Stimulated activated CD8-positive, alpha-beta memory T cell treated with anti-CD3 and anti-CD28 coated beads, Interleukin-2, amount 100 ng/mL, for 48 hours (primary cell): ENCODE measurements around the gene IL25.

ENCODE experiments used
- DNase-seq, 2 donors: peaks; one replicate each; pipeline ENCODE4 v3.0.0-alpha.2; 2020; ENCODE audit warnings: low read depth in 2 of 2

Gene IL25

DNA sequence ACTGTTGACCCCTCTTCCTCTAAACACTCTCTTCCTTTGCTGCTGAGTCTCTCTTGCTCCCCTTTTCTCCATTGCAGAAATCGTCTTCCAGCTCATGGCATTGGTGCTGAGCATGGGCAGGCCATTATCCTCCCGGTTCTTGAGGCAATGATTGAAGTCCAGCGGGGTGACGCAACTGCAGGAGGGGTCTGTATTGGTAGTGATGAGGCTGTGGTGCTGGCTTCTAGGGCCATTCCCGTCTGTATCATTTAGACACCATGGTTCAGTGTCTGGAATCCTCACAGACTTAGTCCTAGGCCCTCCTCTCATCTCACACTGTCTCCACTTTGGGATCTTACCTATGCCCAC is 19.2 kb upstream of the IL25 start:
- DNase-seq = no peak

DNA sequence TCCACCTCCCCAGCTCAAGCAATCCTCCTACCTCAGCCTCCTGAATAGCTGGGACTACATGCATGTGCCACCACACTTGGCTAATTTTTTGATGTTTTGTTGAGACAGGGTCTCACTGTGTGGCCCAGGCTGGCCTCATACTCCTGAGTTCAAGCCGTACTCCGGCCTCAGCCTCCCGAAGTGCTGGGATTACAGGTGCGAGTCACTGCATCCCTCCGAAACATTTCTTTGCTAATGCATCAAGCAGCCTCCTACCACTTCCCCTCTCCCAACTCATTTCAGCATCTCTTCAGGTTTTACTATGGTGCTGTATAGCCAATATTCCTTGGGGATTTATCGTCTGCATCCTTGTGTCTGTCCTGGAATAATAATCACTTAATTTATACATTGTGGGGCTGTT is 17.6 kb upstream of the IL25 start:
- no peak for DNase-seq

DNA sequence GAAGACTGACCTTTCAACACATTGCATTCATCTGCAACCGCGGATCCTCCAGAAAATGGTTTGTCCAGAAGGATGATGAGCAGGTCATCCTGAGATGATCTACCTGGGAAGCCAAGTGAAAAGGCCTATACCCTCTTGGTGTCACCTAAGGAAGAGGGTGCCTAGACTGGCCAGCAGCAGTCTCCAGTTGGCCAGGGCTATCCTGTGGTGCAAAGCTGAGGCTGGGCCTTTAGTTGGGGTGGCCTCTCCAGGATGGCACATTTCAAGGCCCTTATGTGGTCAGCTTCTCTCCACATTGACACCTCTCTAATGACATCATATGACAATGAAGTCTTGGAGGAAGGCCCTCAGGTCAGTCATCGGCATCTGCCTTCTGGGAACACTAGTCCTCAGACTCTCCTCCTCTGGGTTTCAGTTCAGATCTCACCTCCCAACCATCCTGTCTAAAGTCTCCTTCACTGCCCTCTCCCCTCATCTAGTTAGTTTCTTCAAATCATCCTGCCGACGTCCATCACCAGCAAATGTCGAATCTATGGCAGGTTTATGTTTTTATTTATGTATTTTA is 16.7 kb upstream of the IL25 start:
- no peak for DNase-seq

DNA sequence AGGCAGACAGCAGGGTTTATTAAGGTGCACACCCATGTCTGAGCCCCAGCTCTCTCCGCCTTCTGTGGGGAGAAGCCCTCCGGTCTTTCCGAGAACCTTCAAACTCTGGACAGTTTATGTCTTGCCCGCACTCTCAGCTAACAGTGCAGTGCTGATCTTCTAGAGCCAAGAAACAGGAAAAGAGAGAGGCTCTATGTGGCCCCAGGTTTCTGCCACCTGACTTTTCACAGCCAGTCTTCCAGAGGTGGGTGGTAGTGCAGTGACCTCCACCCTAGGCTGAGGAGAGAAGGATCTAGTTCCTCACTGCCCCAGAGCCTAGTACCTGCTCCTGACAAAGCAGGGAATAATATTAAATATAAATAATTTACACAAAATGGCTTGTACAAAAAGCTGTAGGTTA is 15.9 kb upstream of the IL25 start:
- no peak for DNase-seq

DNA sequence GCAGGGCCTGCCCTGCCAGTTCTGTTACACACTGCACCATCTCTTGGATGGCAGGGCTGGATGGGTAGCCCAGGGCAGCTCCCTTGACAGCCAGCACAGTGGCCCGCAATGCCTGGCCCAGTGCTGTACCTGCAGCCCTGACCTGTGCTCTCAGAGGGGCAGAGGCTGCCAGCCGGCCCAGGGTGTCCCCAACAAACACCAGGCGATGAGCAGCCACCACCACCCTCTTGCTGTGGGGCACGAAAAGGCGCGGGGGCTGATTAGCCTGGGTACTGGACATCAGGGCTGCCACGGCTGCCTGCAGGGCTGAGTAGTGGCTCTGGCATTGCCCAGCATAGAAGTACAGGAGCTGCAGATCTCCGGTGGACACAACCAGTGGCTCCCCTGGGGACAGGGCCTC is 15.3 kb upstream of the IL25 start:
- DNase-seq = no peak

DNA sequence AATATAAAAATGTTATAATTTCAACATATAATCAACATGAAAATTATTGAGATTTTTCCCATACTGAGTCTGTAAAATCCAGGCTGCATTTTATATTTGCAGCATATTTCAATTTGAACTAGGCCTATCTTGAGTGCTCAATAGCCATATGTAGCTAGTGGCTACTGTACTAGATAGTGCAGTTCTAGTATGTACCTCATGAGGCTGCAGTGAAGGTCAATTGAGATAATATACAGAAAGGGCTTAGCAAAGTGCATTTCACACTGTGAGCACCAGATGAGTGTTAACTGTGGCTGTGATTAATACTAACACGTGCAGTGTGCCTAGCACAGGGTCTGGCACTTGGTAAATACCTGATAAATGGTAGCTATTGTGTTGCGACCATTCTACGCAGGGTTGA is 14.6 kb upstream of the IL25 start:
- DNase-seq = no peak

DNA sequence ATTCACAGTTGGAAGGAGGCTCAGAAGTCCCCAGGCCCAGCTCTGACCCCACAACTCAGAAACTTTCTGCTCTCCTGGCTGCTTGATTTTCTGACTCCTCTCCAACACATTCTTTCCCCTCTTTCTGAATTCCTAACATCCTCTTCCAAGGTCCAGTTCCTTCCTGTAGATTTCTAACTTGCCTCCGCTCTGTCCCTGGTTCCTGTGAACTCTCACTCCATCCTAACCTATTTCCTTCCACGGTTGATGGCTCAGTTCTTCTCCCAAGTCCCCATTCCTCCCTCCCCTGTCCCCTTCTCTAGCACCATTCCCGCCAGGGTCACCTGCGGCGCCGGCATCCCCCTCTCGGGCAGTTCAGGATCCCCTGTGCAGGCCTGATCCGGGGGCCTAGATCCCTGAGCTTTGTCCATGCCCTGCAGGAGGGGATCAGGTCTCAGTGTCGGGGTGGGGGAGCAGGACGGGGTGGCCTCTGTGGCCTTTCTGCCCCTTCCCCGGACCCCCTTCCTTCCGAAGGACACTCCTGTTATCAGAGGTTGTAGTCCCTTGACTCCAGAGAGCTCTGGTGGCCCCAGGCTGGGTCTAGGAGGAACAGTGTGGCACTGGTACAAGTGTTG is 13.9 kb upstream of the IL25 start:
- no peak for DNase-seq

DNA sequence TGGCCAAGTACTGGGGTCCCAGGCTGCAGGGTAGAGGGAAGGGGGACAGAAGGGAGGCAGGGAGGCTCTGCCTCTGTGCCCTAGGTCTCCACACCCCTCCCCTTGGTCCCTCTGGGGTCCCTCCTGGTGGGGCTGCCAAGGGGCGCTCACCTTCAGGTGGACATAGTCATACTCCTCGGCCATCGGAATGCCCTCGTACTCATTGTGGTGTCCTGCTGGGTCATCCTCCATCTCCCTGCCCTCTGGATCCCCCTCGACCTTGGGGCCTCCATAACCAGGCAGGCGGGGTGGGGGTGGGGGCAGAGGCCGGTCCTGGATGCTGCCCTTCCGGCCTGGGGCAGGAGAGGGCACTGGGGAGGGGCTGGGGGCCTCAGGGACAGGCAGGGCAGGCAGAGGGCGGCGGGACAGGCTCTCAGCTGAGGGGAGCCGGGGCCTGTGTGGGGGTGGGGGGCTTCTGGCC is 13.4 kb upstream of the IL25 start:
- DNase-seq = no peak

DNA sequence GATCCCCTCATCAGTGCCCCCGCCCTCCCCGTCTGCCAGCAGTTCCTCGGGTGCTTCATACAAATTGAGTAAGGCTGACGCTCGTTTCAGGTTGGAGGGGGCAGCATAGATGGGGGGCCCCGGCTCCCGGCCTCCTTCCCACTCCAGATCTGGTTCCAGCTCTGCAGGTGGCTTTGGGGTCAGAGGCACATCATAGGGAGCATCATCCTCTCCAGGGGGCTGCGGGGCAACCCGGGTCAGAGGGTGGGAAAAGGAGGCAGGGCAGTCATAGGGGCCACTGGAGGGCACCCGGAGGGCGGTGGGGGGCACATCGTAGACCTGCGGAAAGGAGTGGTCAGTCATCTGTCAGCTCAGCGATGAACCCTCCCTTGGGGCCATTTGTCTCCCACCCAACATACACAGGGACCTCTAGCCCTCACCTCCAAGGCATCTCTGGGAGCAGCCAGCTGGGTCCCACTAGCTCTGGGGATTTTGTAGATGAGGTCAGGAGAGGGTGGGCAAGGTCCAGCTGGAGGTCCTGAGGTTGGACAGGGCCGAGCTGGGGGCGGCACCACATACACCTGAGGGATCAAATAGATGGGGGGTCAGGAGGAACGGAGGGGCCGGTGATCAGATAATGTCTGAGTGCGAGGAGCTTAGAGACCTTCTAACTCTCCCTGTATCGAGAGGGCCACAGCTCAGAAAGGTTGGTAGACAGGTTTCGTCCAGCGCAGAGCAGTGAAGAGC is 12.7 kb upstream of the IL25 start:
- no peak for DNase-seq

DNA sequence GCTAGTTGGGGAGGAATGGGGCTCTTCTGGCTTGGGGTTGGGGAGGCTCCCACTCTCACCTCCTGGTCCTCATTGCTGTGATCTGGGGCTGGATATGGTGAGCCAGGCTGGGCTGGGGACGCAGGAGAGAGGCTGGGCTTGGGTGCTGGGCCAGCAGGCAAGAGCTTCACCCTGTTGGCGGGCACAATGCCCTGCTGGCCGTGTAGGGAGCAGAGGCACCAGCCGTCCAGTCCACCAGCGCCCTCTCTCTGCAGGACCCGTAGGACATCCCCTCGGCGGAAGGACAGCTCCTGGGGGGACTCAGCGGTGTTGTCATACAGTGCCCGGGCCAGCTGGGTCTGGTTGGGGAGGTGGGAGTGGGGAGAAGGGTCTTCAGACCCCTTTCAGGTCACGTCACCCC is 12.1 kb upstream of the IL25 start:
- no peak for DNase-seq

DNA sequence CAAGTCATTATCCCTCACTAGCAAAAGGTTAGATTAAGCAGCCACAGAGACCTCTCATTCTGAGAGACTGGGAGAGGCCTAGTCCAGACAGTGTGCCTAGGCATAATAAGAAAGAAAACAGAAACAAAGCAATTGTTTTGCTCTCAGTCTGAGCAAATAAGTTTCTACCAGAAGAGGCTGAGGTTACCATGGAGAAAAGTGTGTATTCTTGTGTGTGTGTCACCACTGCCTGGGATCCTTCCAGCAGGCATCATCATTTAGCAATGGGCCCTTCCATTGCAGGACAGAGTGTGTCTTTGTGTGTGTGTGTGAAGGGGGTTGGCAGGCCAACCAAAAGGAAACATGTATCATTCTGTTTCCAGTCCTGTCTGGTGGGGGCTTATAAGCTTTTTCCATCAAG is 11.3 kb upstream of the IL25 start:
- no peak for DNase-seq

DNA sequence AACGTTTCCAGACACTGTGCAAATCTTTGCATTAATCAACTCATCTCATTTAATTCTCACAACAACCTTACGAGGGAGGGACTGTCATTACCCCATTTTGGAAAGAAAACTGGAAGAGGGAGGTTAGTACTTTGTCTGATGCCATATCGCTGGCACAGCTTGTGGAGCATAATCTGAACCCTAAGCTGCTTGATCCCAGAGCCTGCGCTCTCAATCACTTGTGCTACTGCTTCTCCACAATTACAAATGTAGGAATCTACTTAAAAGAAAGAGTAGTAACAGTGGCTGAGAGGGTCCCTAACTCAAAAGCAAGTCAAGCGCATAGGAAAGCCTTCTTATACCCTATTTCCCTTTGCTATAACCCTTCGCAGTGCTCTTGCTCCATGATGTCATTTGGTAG is 10.8 kb upstream of the IL25 start:
- no peak for DNase-seq

DNA sequence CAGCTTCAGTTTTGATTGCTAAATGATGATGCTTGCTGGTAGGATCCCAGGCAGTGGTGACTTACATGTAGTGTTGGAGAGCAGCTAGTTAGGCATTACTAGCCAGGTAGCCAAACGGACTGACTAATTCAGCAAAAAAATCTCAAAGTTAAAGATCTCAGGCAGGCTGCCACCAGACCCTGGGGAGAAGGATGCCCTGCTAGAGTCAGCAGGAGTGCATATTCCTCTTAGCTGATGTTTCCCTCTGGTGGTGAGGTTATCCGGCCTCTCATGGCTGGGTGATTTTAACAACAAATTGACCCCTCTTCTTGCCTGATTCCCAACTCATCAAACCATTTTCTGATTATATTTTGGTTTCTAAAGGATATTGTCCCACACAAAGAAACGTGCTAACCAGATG is 10.4 kb upstream of the IL25 start:
- no peak for DNase-seq

DNA sequence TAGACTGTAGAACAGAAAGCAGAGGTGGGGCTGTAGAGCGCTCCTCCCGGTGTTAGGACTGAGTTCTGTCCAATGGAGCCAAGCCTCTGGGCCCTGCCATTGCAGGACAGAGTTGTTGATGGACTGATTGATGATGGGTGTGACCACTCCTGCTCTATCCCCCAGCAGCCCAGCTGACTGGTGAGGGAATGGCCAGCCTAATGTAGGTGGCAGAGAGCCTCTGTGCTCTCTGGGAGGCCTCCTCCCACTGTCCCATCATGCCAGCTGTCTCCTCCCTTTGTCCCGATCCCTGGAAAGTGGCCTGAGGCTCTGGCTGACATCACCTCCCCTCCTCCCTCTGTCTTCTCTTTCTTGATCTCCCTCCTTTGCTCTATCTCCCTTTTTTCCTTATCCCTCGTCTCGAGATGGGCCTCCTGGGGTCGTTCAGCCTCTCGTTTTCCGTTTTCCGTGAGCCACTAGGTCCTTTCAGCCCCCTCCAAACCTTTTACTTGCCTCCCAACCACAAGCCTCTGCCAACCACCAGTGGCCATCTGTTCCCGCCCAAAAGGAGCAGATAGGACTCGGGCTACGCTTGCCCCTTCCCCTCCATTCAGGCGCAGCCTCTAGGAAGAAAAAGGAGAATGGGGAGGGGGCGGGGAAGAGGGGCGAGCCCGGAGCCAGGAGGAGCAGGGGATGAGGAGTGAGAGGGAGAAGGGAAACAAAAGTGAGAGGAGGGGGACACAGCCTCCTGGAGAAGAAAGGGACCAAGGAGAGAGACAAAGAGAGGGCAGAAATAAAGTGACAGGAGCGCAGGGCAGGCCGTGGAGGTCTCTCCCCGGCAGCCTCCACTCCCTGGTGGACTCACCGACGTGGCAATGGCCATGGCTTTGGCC is 8.2 kb upstream of the IL25 start:
- no peak for DNase-seq

DNA sequence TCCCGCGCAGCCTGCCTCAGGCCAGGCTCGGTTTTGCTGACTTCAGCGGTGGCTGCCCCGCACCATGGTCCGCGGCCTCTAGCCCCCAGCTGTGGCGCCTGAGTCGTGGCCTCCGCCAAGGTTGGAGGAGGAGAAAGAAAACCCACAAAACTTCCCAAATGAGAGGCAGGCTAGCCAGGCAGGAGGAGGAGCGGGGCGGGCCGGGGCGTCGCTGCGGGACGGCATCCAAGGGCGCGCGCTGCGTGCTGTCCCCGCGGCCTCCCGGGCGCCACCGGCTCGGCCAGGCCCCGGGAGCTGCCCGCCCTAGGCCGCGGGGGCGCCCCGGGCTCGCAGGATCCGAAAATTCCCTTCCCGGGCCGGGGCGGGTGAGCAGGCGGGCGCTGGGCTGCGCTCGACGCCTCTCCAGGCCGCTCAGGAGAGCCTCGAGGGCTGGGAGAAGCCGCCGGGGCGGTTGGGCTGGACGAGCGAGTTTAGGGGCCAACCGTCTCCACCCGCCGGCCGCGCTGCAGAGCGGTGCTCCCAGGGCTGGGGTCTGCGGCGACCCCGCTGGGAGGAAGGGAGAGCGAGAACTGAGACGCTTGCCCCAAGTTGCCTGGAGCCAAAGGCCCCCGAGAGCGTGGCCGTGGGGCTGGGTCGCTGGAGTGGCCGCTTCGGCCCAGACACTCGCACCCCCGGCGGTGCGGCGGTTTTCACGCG is 7.4 kb upstream of the IL25 start, which contains the start of gene EFS:
Gene EFS (minus strand): TSS at position 137 of the 696 bp plus-strand sequence. CDS start 147 bp downstream, outside the sequence.
- no peak for DNase-seq

DNA sequence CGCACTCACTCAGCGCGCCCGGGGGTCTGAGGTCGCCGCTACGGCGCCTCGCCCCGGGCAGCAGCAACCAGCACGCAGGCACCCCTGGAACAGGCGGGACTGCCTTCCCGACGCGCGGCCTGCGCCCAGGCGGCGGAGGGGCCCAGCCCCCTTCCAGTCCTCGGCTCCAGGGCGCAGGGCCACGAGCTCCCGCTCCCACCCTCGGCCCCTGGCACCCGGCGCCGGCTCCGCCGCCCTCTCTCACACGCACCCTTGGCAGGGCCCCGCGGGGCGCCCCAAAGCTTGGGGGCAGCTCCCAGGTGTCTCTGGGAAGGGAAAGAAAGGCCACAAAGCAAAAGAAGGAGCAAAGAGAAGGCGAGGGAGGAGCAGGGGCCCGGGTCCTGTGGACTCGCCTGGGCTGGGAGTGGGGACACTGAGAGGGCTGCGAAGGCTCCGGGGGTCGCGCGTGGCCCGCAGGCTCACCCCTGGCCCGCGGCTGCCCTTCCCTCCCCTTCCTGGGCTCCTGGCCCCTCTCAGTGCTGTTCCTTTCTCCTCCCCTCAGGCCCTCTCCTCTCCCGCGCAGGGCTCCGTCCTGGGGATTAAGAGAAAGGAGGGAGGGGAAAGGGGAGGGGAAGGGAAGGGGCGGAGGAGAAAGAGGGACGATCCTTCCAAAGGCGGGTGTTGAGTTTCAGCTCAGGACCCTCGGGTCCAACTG is 6.7 kb upstream of the IL25 start:
- no peak for DNase-seq

DNA sequence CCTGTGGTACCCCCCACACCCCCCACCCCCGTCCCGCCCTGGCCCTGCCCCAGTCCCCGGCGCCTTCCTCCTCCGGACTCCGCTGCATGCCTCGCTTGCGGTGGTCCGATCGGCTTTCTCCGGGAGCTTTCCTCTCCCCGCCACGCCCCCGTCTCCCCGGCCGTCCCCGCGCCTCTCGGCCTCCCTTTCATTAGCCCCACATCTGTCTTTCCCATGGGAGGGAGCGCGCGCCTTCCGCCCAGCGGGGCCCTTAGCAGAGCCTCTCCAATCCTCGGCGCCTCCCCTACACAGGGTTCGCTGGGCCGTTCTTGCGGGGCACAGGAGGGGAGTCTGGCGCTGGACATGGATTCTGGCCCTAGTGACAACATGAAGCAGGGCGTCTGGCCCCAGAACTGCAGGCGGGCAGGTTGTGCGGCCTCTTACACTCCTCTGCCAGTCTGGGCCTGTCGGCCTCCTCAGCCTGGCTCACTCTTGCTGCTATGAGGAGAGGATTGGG is 6.1 kb upstream of the IL25 start:
- DNase-seq = no peak

DNA sequence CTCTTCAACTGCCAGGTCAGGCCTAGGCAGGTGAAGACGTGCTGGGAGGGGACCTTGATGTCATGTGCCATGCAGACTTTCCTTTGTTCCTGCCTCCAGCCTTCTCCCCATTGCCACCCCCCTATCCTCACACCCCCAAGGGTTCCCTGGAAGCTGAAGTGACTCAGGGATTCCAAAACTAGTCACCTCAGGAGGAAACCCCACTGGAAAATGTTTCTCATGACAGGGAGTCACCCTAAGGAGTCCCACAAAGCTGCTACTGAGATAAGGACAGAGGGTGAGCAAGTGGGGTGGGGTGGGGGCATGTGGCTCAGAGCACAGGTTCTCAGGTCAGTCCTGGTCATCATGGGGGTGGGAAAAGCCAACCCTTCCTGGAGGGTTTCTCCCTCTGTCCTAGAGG is 2.4 kb upstream of the IL25 start:
- no peak for DNase-seq

DNA sequence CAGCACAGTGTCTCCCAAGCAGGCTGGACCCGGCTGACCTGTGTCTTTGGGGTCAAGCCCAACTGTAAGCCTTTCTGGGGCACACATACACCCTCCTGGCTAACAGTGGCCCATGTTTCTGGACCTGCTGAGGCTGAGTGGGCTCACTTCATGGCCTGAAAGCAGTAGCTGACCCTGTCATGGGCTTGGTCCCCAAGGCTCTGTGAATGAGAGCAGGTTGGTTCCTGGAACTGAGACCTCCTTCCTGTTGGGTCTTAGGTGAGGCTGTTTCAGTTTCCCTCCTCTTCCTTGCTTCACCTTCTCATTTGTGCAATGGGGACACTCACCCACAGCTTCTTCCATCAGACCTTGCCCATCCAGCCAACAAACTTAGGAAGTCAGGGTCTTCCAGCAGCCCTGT is 744 bp upstream of the IL25 start:
- DNase-seq = no peak

DNA sequence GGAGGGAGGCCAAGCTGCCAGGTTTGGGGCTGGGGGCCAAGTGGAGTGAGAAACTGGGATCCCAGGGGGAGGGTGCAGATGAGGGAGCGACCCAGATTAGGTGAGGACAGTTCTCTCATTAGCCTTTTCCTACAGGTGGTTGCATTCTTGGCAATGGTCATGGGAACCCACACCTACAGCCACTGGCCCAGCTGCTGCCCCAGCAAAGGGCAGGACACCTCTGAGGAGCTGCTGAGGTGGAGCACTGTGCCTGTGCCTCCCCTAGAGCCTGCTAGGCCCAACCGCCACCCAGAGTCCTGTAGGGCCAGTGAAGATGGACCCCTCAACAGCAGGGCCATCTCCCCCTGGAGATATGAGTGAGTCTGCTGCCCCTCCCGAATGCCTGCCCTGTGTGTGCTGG is 432 bp downstream of the IL25 start:
- no peak for DNase-seq
